ENCODE measurements around the gene ABI3.

GRCh38 chr17:49183801-49184200, 26.7 kb upstream of the ABI3 start:
- TF ChIP-seq CTCF (IDR thresholded peaks at IDR 0.05) (no peak), REST (IDR thresholded peaks at IDR 0.05; ENCODE audit: insufficient read depth in 1 of 2, low read depth in 2 of 2, low read length in 1 of 2) (no peak), POLR2AphosphoS5 (IDR thresholded peaks at IDR 0.05; ENCODE audit: low read depth, low read length) (no peak), TCF7L2 (IDR thresholded peaks at IDR 0.05; ENCODE audit: low read depth, low read length) (no peak)

All from Panc1 (cell line).